ENCODE data around the gene CMSS1.
A peak's percentile ranks its signal among the peaks of the same experiment; 100 is the strongest.

CMSS1 gene

DNA sequence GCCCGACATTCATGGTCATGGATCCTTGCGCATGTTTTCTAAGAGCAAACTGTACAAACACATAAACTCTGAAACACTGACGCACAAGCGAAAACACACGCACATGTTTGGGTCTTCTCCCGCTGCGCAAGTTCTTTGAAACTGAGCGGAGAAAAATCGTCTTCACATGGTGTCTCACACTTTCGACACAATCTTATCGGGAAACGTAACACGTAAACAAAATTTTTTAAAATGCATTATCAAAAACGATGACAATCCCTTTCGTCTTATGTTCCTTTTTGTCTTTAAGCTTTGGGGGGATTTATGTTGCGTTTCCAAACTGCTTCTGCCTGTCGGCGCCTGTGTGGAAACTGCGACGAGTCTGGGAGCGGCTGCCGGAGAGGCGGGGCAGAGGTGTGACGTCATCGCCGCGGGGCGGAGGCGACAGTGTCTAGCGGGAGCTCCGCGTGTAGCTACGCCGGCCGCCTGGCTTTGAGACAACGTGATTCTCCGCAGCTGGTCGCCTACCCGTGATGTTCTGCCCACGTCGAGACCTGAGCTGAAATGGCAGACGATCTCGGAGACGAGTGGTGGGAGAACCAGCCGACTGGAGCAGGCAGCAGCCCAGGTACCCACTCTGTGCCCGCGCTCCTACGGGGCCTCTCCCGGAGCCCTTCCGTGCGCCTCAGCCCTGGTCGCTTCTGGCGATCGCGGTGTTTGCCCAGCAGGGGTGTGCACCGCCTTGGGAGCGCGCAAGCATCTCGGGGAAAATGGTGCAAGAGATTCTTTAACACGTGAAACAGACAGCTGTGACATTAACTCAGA lies at the start of gene CMSS1:
Gene CMSS1, plus strand, starts transcription at position 426 of the 804 bp plus-strand sequence.
- peak; percentile 98 for FAIRE-seq

- FAIRE-seq = no peak
These were observed 49.5 kb upstream of the CMSS1 start for GRCh38 chr3:99768126-99768525.

DNA sequence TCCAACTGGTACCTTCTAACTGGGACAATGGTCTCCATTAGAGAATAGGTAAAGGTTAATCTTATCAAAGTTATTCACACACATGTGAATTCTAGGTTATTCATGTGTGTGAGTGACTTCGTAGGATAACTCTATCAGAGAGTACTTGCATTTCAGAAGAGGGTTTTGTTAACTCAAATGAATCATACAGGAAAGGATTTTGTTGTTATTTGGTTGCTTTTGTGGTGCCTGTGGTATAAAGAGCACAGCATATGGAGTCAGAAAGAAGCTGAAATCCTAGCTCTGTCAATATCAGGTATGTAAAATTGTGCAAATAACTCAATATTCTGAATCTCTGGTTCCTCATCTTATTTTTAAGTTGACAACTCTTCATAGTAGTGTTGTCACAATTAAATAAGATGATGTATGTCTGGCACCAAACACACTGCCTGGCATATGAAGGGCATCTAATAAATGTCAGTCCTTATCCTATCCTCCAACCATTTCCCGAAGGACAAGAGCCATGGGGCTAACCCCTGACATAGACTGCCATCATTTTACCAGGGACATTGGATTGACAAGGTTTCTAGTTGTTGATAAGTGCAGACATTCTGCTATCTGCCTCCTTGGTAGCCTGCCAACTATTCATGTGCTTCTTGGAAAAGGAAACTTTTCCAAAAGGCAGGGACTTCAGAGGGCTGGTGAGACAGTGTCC lies 48.7 kb upstream of the CMSS1 start:
- FAIRE-seq = no peak

GRCh38 chr3:99772171-99772570 lies 45.5 kb upstream of the CMSS1 start:
- FAIRE-seq = no peak

DNA sequence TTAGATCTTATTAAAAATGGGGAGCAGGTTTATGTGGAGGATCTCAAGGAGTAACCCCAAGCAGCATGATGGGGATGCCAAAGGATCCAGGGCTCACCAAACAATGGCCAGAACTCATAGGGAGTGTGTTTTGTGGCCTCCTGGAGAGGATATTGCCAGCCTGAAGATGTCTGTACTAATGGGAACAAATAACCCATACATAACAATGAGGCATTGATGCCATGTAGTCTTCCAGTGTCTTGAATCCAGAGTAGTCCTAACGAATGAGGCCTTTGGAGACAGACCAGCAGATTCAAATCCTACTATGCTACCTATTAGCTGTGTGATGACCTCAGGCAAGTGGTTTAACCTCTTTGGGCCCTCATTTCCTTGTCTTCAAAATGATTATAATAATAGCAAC lies 45.0 kb upstream of the CMSS1 start:
- FAIRE-seq = no peak

DNA sequence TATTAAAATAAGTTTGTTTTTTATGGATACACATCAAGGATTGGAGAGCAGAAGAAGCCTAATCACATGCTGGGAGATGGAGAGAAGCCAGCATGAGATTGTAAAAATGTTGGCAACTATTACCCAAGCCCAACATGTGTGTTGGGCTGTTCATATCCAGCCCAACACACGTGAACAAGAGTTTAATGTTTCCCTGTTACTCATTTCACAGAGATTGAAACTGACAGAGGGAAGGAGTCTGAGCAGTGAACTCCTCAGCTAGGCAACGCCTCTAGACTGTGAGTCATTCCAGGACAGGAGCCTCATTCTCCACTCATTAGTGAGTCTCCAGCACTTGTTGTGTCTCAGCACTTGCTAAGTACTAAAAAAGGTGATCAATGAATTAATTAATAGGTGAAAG lies 43.2 kb upstream of the CMSS1 start:
- FAIRE-seq = no peak

DNA sequence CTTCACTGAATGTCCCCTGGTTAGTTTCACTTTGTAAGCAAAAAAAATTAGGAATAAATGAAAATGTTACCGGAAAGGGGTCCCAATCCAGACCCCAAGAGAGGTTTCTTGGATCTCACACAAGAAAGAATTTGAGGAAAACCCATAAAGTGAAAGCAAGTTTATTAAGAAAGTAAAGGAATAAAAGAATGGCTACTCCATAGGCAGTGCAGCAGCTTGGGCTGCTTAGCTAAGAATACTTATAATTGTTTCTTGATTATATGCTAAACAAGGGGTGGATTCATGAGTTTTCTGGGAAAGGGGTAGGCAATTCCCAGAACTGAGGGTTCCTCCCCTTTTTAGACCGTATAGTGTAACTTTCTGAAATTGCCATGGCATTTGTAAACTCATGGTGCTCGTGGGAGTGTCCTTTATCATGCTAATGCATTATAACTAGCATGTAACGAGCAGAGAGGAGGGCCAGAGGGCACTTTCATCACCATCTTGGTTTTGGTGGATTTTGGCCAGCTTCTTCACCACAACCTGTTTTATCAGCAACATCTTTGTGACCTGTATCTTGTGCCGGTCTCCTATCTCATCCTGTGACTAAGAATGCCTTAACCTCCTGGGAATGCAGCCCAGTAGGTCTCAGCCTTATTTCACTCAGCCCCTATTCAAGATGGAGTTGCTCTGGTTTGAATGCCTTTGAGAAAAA lies 41.0 kb upstream of the CMSS1 start:
- FAIRE-seq = no peak

DNA sequence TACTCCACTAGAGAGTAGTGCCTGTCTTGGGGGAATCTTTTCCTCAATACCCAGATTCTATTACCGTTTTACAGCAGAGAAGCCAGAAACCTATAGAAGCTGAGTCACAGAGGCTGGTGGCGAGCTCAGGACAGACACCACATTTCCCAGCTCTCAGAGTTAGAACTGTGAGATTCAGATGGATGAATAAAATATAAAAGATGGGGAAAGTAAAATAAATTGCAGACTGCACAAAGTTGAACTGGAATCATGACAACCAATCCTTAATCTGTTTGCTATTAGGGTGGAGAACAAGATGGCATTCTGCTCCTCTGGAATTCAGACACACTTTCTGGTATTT lies 40.5 kb upstream of the CMSS1 start:
- FAIRE-seq = no peak

GRCh38 chr3:99777708-99778107 lies 40.0 kb upstream of the CMSS1 start:
- FAIRE-seq = no peak

GRCh38 chr3:99780749-99781148 lies 36.9 kb upstream of the CMSS1 start:
- no peak for FAIRE-seq

DNA sequence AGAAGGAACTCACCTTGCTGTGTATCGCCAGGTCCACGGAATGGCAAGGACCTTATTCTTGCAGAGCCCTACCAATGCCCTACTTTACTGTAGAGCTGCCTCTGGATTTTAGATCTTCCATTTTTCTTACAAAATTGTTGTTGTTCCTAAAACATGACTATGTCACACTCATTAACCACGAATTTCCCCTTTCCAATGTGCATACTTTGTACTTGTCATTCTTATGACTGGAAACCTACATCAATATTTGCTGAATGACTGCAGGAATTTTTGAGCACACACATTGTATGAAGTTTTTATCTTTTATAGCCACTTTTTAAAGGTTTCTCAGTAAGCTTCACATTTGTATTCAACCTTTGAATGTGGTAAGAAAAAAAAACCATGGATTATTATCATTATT lies 35.9 kb upstream of the CMSS1 start:
- FAIRE-seq = no peak

GRCh38 chr3:99783011-99783573 lies 34.6 kb upstream of the CMSS1 start:
- FAIRE-seq = no peak

GRCh38 chr3:99789011-99789721 lies 28.5 kb upstream of the CMSS1 start:
- no peak for FAIRE-seq

GRCh38 chr3:99794485-99794884 lies 23.2 kb upstream of the CMSS1 start:
- FAIRE-seq = no peak

- no peak for FAIRE-seq
These were observed 22.1 kb upstream of the CMSS1 start for GRCh38 chr3:99795573-99795972.

GRCh38 chr3:99799422-99799821 lies 18.2 kb upstream of the CMSS1 start:
- no peak for FAIRE-seq

- no peak for FAIRE-seq
These were observed 14.4 kb upstream of the CMSS1 start for GRCh38 chr3:99803297-99803696.

- FAIRE-seq = no peak
These were observed 12.5 kb upstream of the CMSS1 start for GRCh38 chr3:99805160-99805559.

DNA sequence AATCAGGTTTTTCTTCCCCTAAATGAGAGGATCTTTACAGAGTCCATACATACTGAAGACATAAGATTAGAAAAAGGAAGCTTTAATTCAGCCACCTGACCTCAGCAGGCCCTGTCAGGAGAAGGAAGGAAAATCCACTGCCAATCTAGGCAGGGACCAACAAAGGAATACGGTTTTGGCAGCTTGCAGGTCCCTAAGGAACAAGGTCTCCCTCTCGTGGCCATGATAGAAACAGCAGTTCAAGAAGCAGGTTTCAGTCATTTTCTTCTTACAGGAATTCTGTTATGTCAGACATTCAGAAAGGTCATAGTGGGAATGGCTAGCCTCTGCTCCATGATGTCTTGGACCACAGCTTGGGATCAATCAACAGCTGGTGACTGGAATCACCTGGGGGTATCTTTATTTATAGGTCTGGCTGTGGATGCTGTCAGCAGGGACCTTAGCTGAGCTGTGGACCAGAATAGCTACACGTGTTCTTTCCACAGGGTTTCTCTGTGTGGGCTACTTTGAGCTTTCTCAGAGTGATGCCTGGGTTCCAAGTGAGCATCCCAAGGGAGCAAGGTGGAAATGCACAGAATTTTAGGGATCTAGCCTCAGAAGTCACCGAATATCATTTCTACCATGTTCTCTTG lies 9.4 kb upstream of the CMSS1 start:
- FAIRE-seq = no peak

DNA sequence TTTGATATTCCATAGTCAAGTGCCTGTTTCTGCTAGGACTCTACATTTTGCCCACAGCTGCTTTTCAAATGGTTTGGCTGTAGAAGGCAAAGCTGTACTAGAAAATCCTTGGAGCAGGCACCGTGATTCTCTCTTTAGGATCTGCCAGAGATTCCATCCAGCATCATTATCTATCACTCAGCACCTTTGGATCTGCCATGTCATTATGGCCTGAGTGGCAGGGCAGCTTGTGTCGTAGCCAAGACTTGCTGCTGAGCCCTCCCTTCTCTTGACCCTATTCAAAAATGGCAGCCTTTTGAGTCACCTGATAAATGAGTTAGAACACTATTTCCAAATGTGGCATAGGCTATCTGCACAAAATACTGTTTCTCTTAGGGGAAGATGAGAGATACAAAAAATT lies 8.1 kb upstream of the CMSS1 start:
- FAIRE-seq = no peak

- no peak for FAIRE-seq
These were observed 7.3 kb upstream of the CMSS1 start for GRCh38 chr3:99810403-99810802.

GRCh38 chr3:99817047-99817436 lies 620 bp upstream of the CMSS1 start:
- no peak for FAIRE-seq

- no peak for FAIRE-seq
These were observed 1.2 kb downstream of the CMSS1 start for GRCh38 chr3:99818818-99819217.

Measured in islet of Langerhans (tissue), 1 donor.